Measurements from ENCODE around the gene CLDN2. TPM values are rescaled to one million over a fixed set of nuclear protein-coding genes. Genes with fewer than 3 reads are reported as not detected.

CLDN2 gene, protein sequence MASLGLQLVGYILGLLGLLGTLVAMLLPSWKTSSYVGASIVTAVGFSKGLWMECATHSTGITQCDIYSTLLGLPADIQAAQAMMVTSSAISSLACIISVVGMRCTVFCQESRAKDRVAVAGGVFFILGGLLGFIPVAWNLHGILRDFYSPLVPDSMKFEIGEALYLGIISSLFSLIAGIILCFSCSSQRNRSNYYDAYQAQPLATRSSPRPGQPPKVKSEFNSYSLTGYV
- 7.6 to 9.9 TPM (median 8.4 TPM) in 5 replicates for total RNA-seq (2022; extraction: Qiagen RNA extraction; ENCODE audit: low read depth)

GRCh38 chrX:106919932-106920452 lies at the start of gene CLDN2:
TSS of gene CLDN2 (plus strand) at chrX:106920402. CDS start at chrX:106928229, 7,827 bp downstream.

GRCh38 chrX:106903291-106903824 lies 16.8 kb upstream of the CLDN2 start, which contains the start of gene RIPPLY1:
TSS of gene RIPPLY1 (minus strand) at chrX:106903341. CDS start at chrX:106903287, 54 bp downstream.

Other genes with a start within 250 kb of the CLDN2 start
- gene RNF128, start 193.7 kb upstream of the CLDN2 start, total RNA-seq (2022; extraction: Qiagen RNA extraction; ENCODE audit: low read depth) = 0.06 to 0.09 TPM (median 0.09 TPM) in 3 of 5 replicates, not detected in the others
- gene TBC1D8B, start 117.7 kb upstream of the CLDN2 start, total RNA-seq (2022; extraction: Qiagen RNA extraction; ENCODE audit: low read depth) = 0.38 to 1.5 TPM (median 1.3 TPM) in 5 replicates
- 0.10 to 0.30 TPM (median 0.19 TPM) in 3 of 5 replicates, not detected in the others for gene RIPPLY1, start 17.1 kb upstream of the CLDN2 start, total RNA-seq (2022; extraction: Qiagen RNA extraction; ENCODE audit: low read depth)
- gene MORC4, start 79.8 kb downstream of the CLDN2 start, total RNA-seq (2022; extraction: Qiagen RNA extraction; ENCODE audit: low read depth) = 34.6 to 53.6 TPM (median 39.0 TPM) in 5 replicates
- 8.5 to 13.4 TPM (median 10.7 TPM) in 5 replicates for gene RBM41, start 198.4 kb downstream of the CLDN2 start, total RNA-seq (2022; extraction: Qiagen RNA extraction; ENCODE audit: low read depth)